Measurements from ENCODE around the gene IAPP.

DNA sequence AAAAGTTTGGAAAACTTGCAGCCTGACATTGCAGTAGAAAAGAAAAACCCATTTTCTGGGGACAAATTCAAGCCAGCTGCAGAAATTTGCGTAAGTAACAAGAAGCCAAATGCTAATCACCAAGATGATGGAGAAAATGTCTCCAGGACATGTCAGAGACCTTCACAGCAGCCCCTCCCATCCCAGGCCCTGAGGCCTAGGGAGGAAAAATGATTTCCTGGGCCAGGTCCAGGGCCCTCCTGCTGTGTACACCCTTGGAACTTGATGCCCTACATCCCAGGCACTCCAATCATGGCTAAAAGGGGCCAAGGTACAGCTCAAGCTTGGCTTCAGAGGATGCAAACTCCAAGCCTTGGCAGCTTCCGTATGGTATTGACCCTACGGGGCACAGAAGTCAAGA, 14.5 kb downstream of the IAPP start:
- TF ChIP-seq, protein P1, sequence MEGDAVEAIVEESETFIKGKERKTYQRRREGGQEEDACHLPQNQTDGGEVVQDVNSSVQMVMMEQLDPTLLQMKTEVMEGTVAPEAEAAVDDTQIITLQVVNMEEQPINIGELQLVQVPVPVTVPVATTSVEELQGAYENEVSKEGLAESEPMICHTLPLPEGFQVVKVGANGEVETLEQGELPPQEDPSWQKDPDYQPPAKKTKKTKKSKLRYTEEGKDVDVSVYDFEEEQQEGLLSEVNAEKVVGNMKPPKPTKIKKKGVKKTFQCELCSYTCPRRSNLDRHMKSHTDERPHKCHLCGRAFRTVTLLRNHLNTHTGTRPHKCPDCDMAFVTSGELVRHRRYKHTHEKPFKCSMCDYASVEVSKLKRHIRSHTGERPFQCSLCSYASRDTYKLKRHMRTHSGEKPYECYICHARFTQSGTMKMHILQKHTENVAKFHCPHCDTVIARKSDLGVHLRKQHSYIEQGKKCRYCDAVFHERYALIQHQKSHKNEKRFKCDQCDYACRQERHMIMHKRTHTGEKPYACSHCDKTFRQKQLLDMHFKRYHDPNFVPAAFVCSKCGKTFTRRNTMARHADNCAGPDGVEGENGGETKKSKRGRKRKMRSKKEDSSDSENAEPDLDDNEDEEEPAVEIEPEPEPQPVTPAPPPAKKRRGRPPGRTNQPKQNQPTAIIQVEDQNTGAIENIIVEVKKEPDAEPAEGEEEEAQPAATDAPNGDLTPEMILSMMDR (IDR thresholded peaks at IDR 0.05 in 4 of 5, conservative IDR thresholded peaks at IDR 0.05 in 1 of 5), result no peak
- no peak for TF ChIP-seq POLR2A (IDR thresholded peaks at IDR 0.05)
